Left hindlimb (tissue), 1 donor: ENCODE measurements around the gene HEYL.
A peak's percentile ranks its signal among the peaks of the same experiment; 100 is the strongest.

Experiments used
- DNase-seq: peaks from one replicate; pipeline ENCODE4 v3.0.0-alpha.2; 2018

HEYL gene

GRCh38 chr1:39596163-39596562 is 43.3 kb downstream of the HEYL start:
- DNase-seq: no peak

GRCh38 chr1:39593386-39593785 is 46.1 kb downstream of the HEYL start:
- no peak for DNase-seq

GRCh38 chr1:39592069-39592468 is 47.4 kb downstream of the HEYL start:
- DNase-seq: no peak

- DNase-seq: no peak
Measured at GRCh38 chr1:39590546-39590945, 48.9 kb downstream of the HEYL start.

- no peak for DNase-seq
Measured at GRCh38 chr1:39585933-39586332, 53.5 kb downstream of the HEYL start.

GRCh38 chr1:39576016-39576657 is 63.3 kb downstream of the HEYL start:
- DNase-seq: peak; percentile 48

GRCh38 chr1:39575191-39576015 is 64.0 kb downstream of the HEYL start:
- peak; percentile 56 for DNase-seq

GRCh38 chr1:39574646-39575045 is 64.8 kb downstream of the HEYL start:
- DNase-seq: no peak
